GM12875 (cell line): Measurements from ENCODE around the gene SLC25A22.

ENCODE experiments used
- H3K4me3 ChIP-seq: one replicate; pipeline ENCODE4 v1.5.1; 2011; ENCODE audit warnings: low read depth, low read length, control low read depth
- CTCF ChIP-seq: IDR thresholded peaks from 2 replicates; pipeline ENCODE4 v1.5.1; 2011; ENCODE audit warnings: low read depth, mild to moderate bottlenecking, control low read depth, inconsistent platforms, low read length, moderate library complexity, borderline replicate concordance; ENCODE audit not compliant: insufficient read depth

SLC25A22 gene

GRCh38 chr11:746289-747157, 51.6 kb downstream of the SLC25A22 start:
- TF ChIP-seq CTCF: no peak
- H3K4me3 ChIP-seq: peak overlapping the region; percentile 98

DNA sequence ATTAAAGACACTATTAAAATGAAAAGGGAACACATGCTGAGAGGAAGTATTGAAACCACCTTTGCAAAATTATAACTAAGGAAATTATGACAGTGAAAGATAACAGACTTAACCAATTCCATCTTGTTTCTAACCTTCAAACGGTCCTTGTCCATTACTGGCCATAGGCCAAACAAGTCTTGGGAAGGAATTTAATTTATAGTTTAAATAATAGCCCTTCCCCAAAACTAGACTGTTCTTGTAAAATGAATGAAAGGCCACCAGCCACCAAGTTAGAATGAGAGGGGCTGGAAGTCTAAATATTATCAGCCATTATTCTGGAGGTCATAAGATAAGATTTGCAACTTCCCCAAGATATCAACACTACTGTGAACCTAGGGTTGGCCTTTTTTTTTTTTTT, 52.7 kb downstream of the SLC25A22 start:
- no peak overlapping the region for H3K4me3 ChIP-seq
- no peak for TF ChIP-seq CTCF

DNA sequence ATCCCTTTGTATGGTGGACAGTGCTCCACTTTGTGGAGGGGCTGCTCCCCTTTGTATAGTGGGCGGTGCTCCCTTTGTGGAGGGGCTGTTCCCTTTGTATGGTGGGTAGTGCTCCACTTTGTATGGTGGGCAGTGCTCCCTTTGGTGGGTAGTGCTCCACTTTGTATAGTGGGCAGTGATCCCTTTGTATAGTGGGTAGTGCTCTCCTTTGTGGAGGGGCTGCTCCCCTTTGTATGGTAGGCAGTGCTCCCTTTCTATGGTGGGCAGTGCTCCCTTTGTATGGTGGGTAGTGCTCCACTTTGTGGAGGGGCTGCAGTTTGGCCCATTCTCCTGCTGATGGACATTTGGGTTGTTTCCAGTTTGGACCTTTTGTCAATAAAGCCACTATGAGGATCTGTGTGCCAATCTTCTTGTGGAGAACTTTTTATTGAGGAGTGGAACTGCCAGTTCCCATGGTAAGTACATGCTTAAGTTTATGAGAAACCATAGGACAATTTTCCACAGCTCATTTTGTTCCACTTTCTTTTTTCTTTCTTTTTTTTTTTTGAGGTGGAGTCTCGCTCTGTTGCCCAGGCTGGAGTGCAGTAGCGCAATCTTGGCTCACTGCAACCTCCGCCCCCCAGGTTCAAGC, 55.4 kb downstream of the SLC25A22 start:
- H3K4me3 ChIP-seq: no peak overlapping the region
- no peak for TF ChIP-seq CTCF

GRCh38 chr11:742156-742546, 55.9 kb downstream of the SLC25A22 start:
- no peak for TF ChIP-seq CTCF

More at GRCh38 chr11:742156-742546, 55.9 kb downstream of the SLC25A22 start:
- H3K4me3 ChIP-seq: no peak overlapping the region
